Gastroesophageal sphincter (tissue), 3 donors: ENCODE data around the gene ANKHD1.

Source experiments
- EP300 ChIP-seq: sonication (generic); formaldehyde crosslinking; IDR thresholded peaks from one replicate; pipeline ENCODE4 v1.6.1; 2017; ENCODE audit warnings: antibody characterized with exemption, mild to moderate bottlenecking
- POLR2A ChIP-seq, 2 donors: fragments of 450-650 bp; IDR thresholded peaks; one replicate each; pipeline ENCODE4 v1.6.1; 2017; ENCODE audit warnings: antibody characterized with exemption in 2 of 2, mild to moderate bottlenecking in 2 of 2, moderate library complexity in 1 of 2
- POLR2AphosphoS5 ChIP-seq: sonication (generic); formaldehyde crosslinking; IDR thresholded peaks from one replicate; pipeline ENCODE4 v1.6.1; 2017; ENCODE audit warnings: antibody characterized with exemption
- TF ChIP-seq, protein P1 (sequence below), 4 experiments: fragments of 200-600 bp in 2 of 4; fragments of 450-650 bp in 2 of 4; sonication (generic) in 1 of 4; IDR thresholded peaks; one replicate each; pipeline ENCODE4 v1.5.1; 2017 to 2019; ENCODE audit warnings: antibody characterized with exemption in 4 of 4, mild to moderate bottlenecking in 2 of 4, moderate library complexity in 2 of 4

DNA sequence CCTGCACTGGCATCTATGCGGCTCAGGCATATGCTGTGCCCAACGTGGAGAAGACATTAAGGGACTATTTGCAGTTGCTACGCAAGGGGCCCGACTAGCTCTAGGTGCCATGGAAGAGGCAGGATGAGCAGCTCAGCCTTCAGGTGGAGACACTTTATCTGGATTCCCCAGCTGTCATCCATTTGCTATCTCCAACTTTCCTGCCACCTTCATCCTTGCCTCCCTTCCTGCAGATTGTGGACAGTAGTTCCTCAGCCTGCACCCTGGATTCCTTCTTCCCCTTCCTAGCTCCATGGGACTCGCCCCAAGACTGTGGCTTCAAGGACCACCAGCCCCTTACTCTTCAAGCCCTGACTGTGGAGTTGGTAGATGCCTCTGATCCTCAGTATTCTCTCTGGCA lies 165.0 kb downstream of the ANKHD1 start:
- TF ChIP-seq, protein P1, sequence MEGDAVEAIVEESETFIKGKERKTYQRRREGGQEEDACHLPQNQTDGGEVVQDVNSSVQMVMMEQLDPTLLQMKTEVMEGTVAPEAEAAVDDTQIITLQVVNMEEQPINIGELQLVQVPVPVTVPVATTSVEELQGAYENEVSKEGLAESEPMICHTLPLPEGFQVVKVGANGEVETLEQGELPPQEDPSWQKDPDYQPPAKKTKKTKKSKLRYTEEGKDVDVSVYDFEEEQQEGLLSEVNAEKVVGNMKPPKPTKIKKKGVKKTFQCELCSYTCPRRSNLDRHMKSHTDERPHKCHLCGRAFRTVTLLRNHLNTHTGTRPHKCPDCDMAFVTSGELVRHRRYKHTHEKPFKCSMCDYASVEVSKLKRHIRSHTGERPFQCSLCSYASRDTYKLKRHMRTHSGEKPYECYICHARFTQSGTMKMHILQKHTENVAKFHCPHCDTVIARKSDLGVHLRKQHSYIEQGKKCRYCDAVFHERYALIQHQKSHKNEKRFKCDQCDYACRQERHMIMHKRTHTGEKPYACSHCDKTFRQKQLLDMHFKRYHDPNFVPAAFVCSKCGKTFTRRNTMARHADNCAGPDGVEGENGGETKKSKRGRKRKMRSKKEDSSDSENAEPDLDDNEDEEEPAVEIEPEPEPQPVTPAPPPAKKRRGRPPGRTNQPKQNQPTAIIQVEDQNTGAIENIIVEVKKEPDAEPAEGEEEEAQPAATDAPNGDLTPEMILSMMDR (IDR thresholded peaks at IDR 0.05): no peak
- TF ChIP-seq POLR2AphosphoS5: no peak
- TF ChIP-seq POLR2A (IDR thresholded peaks at IDR 0.05): no peak
- no peak for TF ChIP-seq EP300
